ENCODE measurements around the gene ASCL4.

GRCh38 chr12:107732365-107732764 is 42.1 kb upstream of the ASCL4 start:
- no peak for TF ChIP-seq CTCF (IDR thresholded peaks at IDR 0.05 in 8 of 11, conservative IDR thresholded peaks at IDR 0.05 in 3 of 11)
- no peak for TF ChIP-seq POLR2AphosphoS5 (IDR thresholded peaks at IDR 0.05)

Data from spleen (tissue), 7 donors.